Measurements from ENCODE around the gene HMCN1.

Gene HMCN1

GRCh38 chr1:185966471-185966870 is 232.3 kb downstream of the HMCN1 start:
- Histone ChIP-seq H3K27me3 (ENCODE audit: control insufficient read depth in 1 of 2, insufficient read depth in 1 of 2, low read length in 2 of 2) (no peaks in the 10 kb centered on the region), H3K4me2 (ENCODE audit: low read length, poor library complexity, severe bottlenecking) (no peak overlapping the region)

GRCh38 chr1:185969028-185969427 is 234.8 kb downstream of the HMCN1 start:
- Histone ChIP-seq H3K27ac (ENCODE audit: low read length, poor library complexity, severe bottlenecking) (peak overlapping the region; percentile 83), H3K36me3 (ENCODE audit: control insufficient read depth in 1 of 2, insufficient read depth in 2 of 2, low read depth in 1 of 2, low read length in 2 of 2) (peaks cover 0 to 43% of the 10 kb centered on the region in 2 experiments), H2BK120ac (ENCODE audit: low read depth, low read length) (no peak overlapping the region), H3K4me2 (ENCODE audit: low read length, poor library complexity, severe bottlenecking) (no peak overlapping the region), H4K8ac (ENCODE audit: low read length) (no peak overlapping the region), H2AK5ac (ENCODE audit: low read length, severe bottlenecking) (peak overlapping the region; percentile 96), H3K9me3 (ENCODE audit: control insufficient read depth, low read length) (no peaks in the 10 kb centered on the region), H3K14ac (ENCODE audit: low read length in 2 of 2) (no peak overlapping the region), H2BK12ac (ENCODE audit: low read length in 2 of 2) (no peak overlapping the region), H2BK5ac (ENCODE audit: low read depth, low read length, poor library complexity, severe bottlenecking) (peak overlapping the region; percentile 90), H3K18ac (ENCODE audit: low read depth in 1 of 2, low read length in 2 of 2) (no peak overlapping the region), H3K23ac (ENCODE audit: low read length in 2 of 2) (no peak overlapping the region), H3K27me3 (ENCODE audit: control insufficient read depth in 1 of 2, insufficient read depth in 1 of 2, low read length in 2 of 2) (no peaks in the 10 kb centered on the region), H3K4me1 (ENCODE audit: control insufficient read depth, insufficient read depth, low read depth, low read length) (peaks cover 2% of the 10 kb centered on the region), H2AFZ (ENCODE audit: low read depth, low read length) (no peak overlapping the region), H2BK15ac (ENCODE audit: low read depth, poor library complexity, severe bottlenecking) (no peak overlapping the region), H3K79me1 (replicated peaks; ENCODE audit: low read length, poor library complexity, severe bottlenecking) (no peaks in the 10 kb centered on the region), H3K9ac (ENCODE audit: low read length) (peak overlapping the region; percentile 90), H4K91ac (ENCODE audit: low read length) (no peak overlapping the region), H3K4ac (ENCODE audit: low read depth in 1 of 2, low read length in 2 of 2) (no peak overlapping the region), H3K4me3 (ENCODE audit: insufficient read depth in 1 of 2, low read depth in 1 of 2, low read length in 2 of 2) (peak overlapping the region in 1 of 2 experiments; percentile 20)
- WGBS, result 83% methylated on average over 4 of the region's 4 CpGs
- DNase-seq, result peak; percentile 37

More at GRCh38 chr1:185966471-185966870, 232.3 kb downstream of the HMCN1 start:
- H3K23ac ChIP-seq (ENCODE audit: low read length in 2 of 2), result no peak overlapping the region
- H2BK120ac ChIP-seq (ENCODE audit: low read depth, low read length), result no peak overlapping the region
- peak overlapping the region in 1 of 2 experiments; percentile 41 for H3K4me3 ChIP-seq (ENCODE audit: insufficient read depth in 1 of 2, low read depth in 1 of 2, low read length in 2 of 2)
- H2BK12ac ChIP-seq (ENCODE audit: low read length in 2 of 2), result no peak overlapping the region
- H2BK15ac ChIP-seq (ENCODE audit: low read depth, poor library complexity, severe bottlenecking), result no peak overlapping the region
- no peak overlapping the region for H4K8ac ChIP-seq (ENCODE audit: low read length)
- H3K4ac ChIP-seq (ENCODE audit: low read depth in 1 of 2, low read length in 2 of 2), result no peak overlapping the region
- peak overlapping the region; percentile 93 for H3K9ac ChIP-seq (ENCODE audit: low read length)
- H3K27ac ChIP-seq (ENCODE audit: low read length, poor library complexity, severe bottlenecking), result no peak overlapping the region
- no peak overlapping the region for H2BK5ac ChIP-seq (ENCODE audit: low read depth, low read length, poor library complexity, severe bottlenecking)
- peaks cover 0 to 40% of the 10 kb centered on the region in 2 experiments for H3K36me3 ChIP-seq (ENCODE audit: control insufficient read depth in 1 of 2, insufficient read depth in 2 of 2, low read depth in 1 of 2, low read length in 2 of 2)
- no peak for DNase-seq
- peaks cover 2% of the 10 kb centered on the region for H3K4me1 ChIP-seq (ENCODE audit: control insufficient read depth, insufficient read depth, low read depth, low read length)
- 100% methylated on average over 1 of the region's 2 CpGs for WGBS
- no peak overlapping the region for H4K91ac ChIP-seq (ENCODE audit: low read length)
- H3K9me3 ChIP-seq (ENCODE audit: control insufficient read depth, low read length), result no peaks in the 10 kb centered on the region
- no peaks in the 10 kb centered on the region for H3K79me1 ChIP-seq (replicated peaks; ENCODE audit: low read length, poor library complexity, severe bottlenecking)
- H3K18ac ChIP-seq (ENCODE audit: low read depth in 1 of 2, low read length in 2 of 2), result no peak overlapping the region
- no peak overlapping the region for H2AK5ac ChIP-seq (ENCODE audit: low read length, severe bottlenecking)
- no peak overlapping the region for H3K14ac ChIP-seq (ENCODE audit: low read length in 2 of 2)
- no peak overlapping the region for H2AFZ ChIP-seq (ENCODE audit: low read depth, low read length)

GRCh38 chr1:185969524-185969991 is 235.4 kb downstream of the HMCN1 start:
- no peak overlapping the region for H2BK120ac ChIP-seq (ENCODE audit: low read depth, low read length)
- no peaks in the 10 kb centered on the region for H3K79me1 ChIP-seq (replicated peaks; ENCODE audit: low read length, poor library complexity, severe bottlenecking)
- no peak overlapping the region for H3K23ac ChIP-seq (ENCODE audit: low read length in 2 of 2)
- H3K27ac ChIP-seq (ENCODE audit: low read length, poor library complexity, severe bottlenecking), result peak overlapping the region; percentile 83
- peaks cover 0 to 39% of the 10 kb centered on the region in 2 experiments for H3K36me3 ChIP-seq (ENCODE audit: control insufficient read depth in 1 of 2, insufficient read depth in 2 of 2, low read depth in 1 of 2, low read length in 2 of 2)
- no peak overlapping the region for H2AFZ ChIP-seq (ENCODE audit: low read depth, low read length)
- peak overlapping the region; percentile 90 for H2BK5ac ChIP-seq (ENCODE audit: low read depth, low read length, poor library complexity, severe bottlenecking)
- H4K8ac ChIP-seq (ENCODE audit: low read length), result no peak overlapping the region
- H2AK5ac ChIP-seq (ENCODE audit: low read length, severe bottlenecking), result peak overlapping the region; percentile 97
- no peak overlapping the region for H3K4me2 ChIP-seq (ENCODE audit: low read length, poor library complexity, severe bottlenecking)
- H3K9me3 ChIP-seq (ENCODE audit: control insufficient read depth, low read length), result no peaks in the 10 kb centered on the region
- peak overlapping the region in 1 of 2 experiments; percentile 20 for H3K4me3 ChIP-seq (ENCODE audit: insufficient read depth in 1 of 2, low read depth in 1 of 2, low read length in 2 of 2)
- peaks cover 2% of the 10 kb centered on the region for H3K4me1 ChIP-seq (ENCODE audit: control insufficient read depth, insufficient read depth, low read depth, low read length)
- no peak overlapping the region for H4K91ac ChIP-seq (ENCODE audit: low read length)
- no peak overlapping the region for H2BK15ac ChIP-seq (ENCODE audit: low read depth, poor library complexity, severe bottlenecking)
- peak overlapping the region; percentile 90 for H3K9ac ChIP-seq (ENCODE audit: low read length)
- H2BK12ac ChIP-seq (ENCODE audit: low read length in 2 of 2), result peak overlapping the region; percentile 23 to 57
- H3K4ac ChIP-seq (ENCODE audit: low read depth in 1 of 2, low read length in 2 of 2), result peak overlapping the region in 1 of 2 experiments; percentile 64
- H3K14ac ChIP-seq (ENCODE audit: low read length in 2 of 2), result no peak overlapping the region
- peak overlapping the region in 1 of 2 experiments; percentile 62 for H3K18ac ChIP-seq (ENCODE audit: low read depth in 1 of 2, low read length in 2 of 2)
- DNase-seq, result no peak
- no peaks in the 10 kb centered on the region for H3K27me3 ChIP-seq (ENCODE audit: control insufficient read depth in 1 of 2, insufficient read depth in 1 of 2, low read length in 2 of 2)

GRCh38 chr1:185971688-185972087 is 237.5 kb downstream of the HMCN1 start:
- H4K8ac ChIP-seq (ENCODE audit: low read length), result no peak overlapping the region
- peak overlapping the region; percentile 98 for H3K27ac ChIP-seq (ENCODE audit: low read length, poor library complexity, severe bottlenecking)
- H3K18ac ChIP-seq (ENCODE audit: low read depth in 1 of 2, low read length in 2 of 2), result no peak overlapping the region
- no peak overlapping the region for H2BK15ac ChIP-seq (ENCODE audit: low read depth, poor library complexity, severe bottlenecking)
- H2AFZ ChIP-seq (ENCODE audit: low read depth, low read length), result no peak overlapping the region
- no peak overlapping the region for H2AK5ac ChIP-seq (ENCODE audit: low read length, severe bottlenecking)
- H3K4me2 ChIP-seq (ENCODE audit: low read length, poor library complexity, severe bottlenecking), result no peak overlapping the region
- peak; percentile 79 for DNase-seq
- peak overlapping the region; percentile 2 for H3K9ac ChIP-seq (ENCODE audit: low read length)
- peak overlapping the region in 1 of 2 experiments; percentile 30 for H3K4ac ChIP-seq (ENCODE audit: low read depth in 1 of 2, low read length in 2 of 2)
- no peak overlapping the region for H2BK5ac ChIP-seq (ENCODE audit: low read depth, low read length, poor library complexity, severe bottlenecking)
- H4K91ac ChIP-seq (ENCODE audit: low read length), result no peak overlapping the region
- no peak overlapping the region for H3K14ac ChIP-seq (ENCODE audit: low read length in 2 of 2)
- H3K9me3 ChIP-seq (ENCODE audit: control insufficient read depth, low read length), result no peaks in the 10 kb centered on the region
- H3K79me1 ChIP-seq (replicated peaks; ENCODE audit: low read length, poor library complexity, severe bottlenecking), result no peaks in the 10 kb centered on the region
- H2BK12ac ChIP-seq (ENCODE audit: low read length in 2 of 2), result no peak overlapping the region
- WGBS, result 20% methylated on average over 1 of the region's 1 CpG
- peaks cover 2% of the 10 kb centered on the region for H3K4me1 ChIP-seq (ENCODE audit: control insufficient read depth, insufficient read depth, low read depth, low read length)
- no peak overlapping the region for H3K4me3 ChIP-seq (ENCODE audit: insufficient read depth in 1 of 2, low read depth in 1 of 2, low read length in 2 of 2)
- H3K36me3 ChIP-seq (ENCODE audit: control insufficient read depth in 1 of 2, insufficient read depth in 2 of 2, low read depth in 1 of 2, low read length in 2 of 2), result peaks cover 0 to 53% of the 10 kb centered on the region in 2 experiments
- no peak overlapping the region for H2BK120ac ChIP-seq (ENCODE audit: low read depth, low read length)
- H3K27me3 ChIP-seq (ENCODE audit: control insufficient read depth in 1 of 2, insufficient read depth in 1 of 2, low read length in 2 of 2), result no peaks in the 10 kb centered on the region
- no peak overlapping the region for H3K23ac ChIP-seq (ENCODE audit: low read length in 2 of 2)
